ENCODE measurements around the gene PDPK1.
A peak's percentile ranks its signal among the peaks of the same experiment; 100 is the strongest.

Gene PDPK1

GRCh38 chr16:2520097-2520783 is 17.6 kb upstream of the PDPK1 start, which contains the start of gene AMDHD2:
TSS of gene AMDHD2 (plus strand) at chr16:2520371. CDS start at chr16:2520459, 88 bp downstream.
- H3K27ac ChIP-seq = peak within 1 kb of the TSS; percentile 92
- TF ChIP-seq CTCF (IDR thresholded peaks at IDR 0.05) = no peak
- no peak for TF ChIP-seq ZFX (IDR thresholded peaks at IDR 0.05; ENCODE audit: borderline replicate concordance)

- TF ChIP-seq CTCF (IDR thresholded peaks at IDR 0.05) = no peak
- no peak for TF ChIP-seq ZFX (IDR thresholded peaks at IDR 0.05; ENCODE audit: borderline replicate concordance)
- peak overlapping the region; percentile 92 for H3K27ac ChIP-seq
These were observed 16.9 kb upstream of the PDPK1 start for GRCh38 chr16:2520784-2521531.

- TF ChIP-seq ZFX (IDR thresholded peaks at IDR 0.05; ENCODE audit: borderline replicate concordance) (no peak), CTCF (IDR thresholded peaks at IDR 0.05) (no peak)
- H3K27ac ChIP-seq = no peak overlapping the region
These were observed 14.0 kb upstream of the PDPK1 start for GRCh38 chr16:2523801-2524231.

GRCh38 chr16:2524339-2524938 is 13.4 kb upstream of the PDPK1 start:
- TF ChIP-seq CTCF (IDR thresholded peaks at IDR 0.05) = no peak
- H3K27ac ChIP-seq = no peak overlapping the region

DNA sequence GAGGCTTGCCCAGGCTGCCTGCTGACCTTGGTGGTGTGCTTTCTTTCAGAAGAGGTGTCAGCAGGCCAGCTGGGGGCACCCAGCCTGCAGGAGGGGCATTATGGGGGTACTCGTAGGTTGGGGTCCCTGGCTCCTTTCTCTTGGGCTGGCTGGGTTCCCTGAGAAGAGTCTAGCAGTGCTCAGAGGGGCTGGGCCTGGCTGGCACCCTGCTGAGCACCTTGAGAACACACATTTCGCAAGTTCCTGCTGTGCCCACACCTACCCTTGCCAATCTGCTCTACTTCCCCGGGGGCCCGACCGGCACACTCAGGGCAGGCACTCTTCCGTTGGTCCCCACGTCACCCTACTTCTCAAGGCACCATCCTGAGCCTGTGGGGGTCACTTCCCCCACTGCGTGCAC is 11.7 kb upstream of the PDPK1 start:
- no peak overlapping the region for H3K27ac ChIP-seq

GRCh38 chr16:2527071-2527783 is 10.6 kb upstream of the PDPK1 start:
- no peak overlapping the region for H3K27ac ChIP-seq
- no peak for TF ChIP-seq ZFX (IDR thresholded peaks at IDR 0.05; ENCODE audit: borderline replicate concordance)
- TF ChIP-seq CTCF (IDR thresholded peaks at IDR 0.05) = no peak

More for the DNA sequence above, 11.7 kb upstream of the PDPK1 start:
- TF ChIP-seq ZFX (IDR thresholded peaks at IDR 0.05; ENCODE audit: borderline replicate concordance) (no peak), CTCF (IDR thresholded peaks at IDR 0.05) (no peak)
